DOHH2 (cell line): ENCODE results near the gene SIGMAR1.

Source experiments
- EZH2phosphoT487 ChIP-seq: fragments of 200-600 bp; sonication (generic); IDR thresholded peaks from 2 replicates; pipeline ENCODE4 v1.6.1; 2017; ENCODE audit warnings: borderline replicate concordance, mild to moderate bottlenecking, antibody characterized with exemption, low read length, moderate library complexity, mixed read lengths
- TF ChIP-seq, protein P1 (sequence below): fragments of 200-600 bp; sonication (generic); IDR thresholded peaks from one replicate; pipeline ENCODE4 v1.5.1; 2014; ENCODE audit warnings: antibody characterized with exemption, mild to moderate bottlenecking, low read depth, low read length; ENCODE audit not compliant: poor library complexity, severe bottlenecking

DNA sequence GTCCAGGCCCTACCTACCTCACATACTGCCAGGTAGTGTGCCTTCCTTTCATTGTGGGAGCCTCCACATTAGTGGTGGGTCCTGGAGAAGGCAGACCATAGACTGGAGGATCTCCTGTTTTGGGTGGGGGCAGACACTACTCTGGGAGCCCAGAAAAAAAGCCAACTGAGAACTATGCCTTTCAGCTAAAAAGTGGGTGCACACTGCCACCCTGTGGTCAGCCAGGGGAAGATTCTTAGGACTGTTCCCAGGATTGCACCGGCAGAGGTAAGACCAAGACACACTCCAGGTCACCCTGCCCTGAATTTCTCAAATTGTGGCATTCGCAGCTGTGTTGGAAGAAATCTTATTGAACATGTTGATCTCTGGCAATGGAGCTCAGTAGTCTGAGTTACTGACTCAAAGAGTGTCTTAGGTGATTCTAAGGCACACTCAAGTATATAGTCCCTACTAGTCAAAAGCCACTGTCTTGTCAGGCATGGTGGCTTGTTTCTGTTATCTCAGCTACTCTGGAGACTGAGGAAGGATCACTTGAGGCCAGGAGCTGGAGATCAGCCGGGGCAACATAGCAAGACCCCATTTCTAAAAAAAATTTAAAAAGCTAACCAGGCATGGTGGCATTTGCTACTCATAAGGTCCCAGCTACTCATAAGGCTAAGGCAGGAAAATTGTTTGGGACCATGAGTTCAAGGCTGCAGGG, 3.6 kb downstream of the SIGMAR1 start:
- TF ChIP-seq, protein P1, sequence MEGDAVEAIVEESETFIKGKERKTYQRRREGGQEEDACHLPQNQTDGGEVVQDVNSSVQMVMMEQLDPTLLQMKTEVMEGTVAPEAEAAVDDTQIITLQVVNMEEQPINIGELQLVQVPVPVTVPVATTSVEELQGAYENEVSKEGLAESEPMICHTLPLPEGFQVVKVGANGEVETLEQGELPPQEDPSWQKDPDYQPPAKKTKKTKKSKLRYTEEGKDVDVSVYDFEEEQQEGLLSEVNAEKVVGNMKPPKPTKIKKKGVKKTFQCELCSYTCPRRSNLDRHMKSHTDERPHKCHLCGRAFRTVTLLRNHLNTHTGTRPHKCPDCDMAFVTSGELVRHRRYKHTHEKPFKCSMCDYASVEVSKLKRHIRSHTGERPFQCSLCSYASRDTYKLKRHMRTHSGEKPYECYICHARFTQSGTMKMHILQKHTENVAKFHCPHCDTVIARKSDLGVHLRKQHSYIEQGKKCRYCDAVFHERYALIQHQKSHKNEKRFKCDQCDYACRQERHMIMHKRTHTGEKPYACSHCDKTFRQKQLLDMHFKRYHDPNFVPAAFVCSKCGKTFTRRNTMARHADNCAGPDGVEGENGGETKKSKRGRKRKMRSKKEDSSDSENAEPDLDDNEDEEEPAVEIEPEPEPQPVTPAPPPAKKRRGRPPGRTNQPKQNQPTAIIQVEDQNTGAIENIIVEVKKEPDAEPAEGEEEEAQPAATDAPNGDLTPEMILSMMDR = peak; percentile 97
- no peak for TF ChIP-seq EZH2phosphoT487
